VCaP (cell line): Measurements from ENCODE around the gene ARHGAP26.

Source experiments
- H3K27ac ChIP-seq: fragments of 450-650 bp; 2 replicates; pipeline ENCODE4 v1.5.1; 2017
- TF ChIP-seq, protein P1 (sequence below): fragments of 450-650 bp; conservative IDR thresholded peaks from 2 replicates; pipeline ENCODE4 v1.5.1; 2017; ENCODE audit warnings: mild to moderate bottlenecking, moderate library complexity

The ARHGAP26 gene

DNA sequence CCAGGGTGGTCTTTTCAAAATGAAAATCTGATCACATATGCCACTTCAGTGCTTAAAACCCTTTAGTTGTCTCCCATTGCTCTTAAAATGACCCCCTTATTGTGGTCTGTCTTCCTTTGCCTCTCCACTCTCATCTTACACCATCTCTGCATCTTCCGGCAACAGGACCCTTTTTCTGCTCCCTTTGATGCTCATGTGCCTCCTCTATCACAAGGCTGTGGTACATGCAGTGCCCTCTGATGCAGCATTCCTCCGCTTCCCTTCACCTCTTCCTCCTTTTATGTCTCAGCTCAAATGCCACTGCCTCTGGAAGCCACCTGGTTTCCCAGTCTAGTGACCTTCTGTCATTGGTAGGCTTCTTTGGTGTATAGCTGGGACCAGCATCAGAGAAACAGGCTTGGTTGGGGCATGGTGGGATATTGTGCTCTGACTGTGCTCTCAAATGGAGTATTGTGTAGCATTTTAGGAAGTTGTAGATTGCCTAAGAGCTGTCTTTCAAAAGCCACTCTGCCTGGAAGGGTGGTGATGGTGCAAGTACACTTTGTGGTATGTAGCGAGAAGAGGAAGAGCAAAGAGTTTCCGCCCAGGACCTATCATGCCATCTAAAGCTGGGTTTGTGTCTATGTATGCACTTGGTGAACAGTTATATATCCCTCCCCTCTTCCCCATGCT is 28.1 kb downstream of the ARHGAP26 start:
- no peak overlapping the region for H3K27ac ChIP-seq
- TF ChIP-seq, protein P1, sequence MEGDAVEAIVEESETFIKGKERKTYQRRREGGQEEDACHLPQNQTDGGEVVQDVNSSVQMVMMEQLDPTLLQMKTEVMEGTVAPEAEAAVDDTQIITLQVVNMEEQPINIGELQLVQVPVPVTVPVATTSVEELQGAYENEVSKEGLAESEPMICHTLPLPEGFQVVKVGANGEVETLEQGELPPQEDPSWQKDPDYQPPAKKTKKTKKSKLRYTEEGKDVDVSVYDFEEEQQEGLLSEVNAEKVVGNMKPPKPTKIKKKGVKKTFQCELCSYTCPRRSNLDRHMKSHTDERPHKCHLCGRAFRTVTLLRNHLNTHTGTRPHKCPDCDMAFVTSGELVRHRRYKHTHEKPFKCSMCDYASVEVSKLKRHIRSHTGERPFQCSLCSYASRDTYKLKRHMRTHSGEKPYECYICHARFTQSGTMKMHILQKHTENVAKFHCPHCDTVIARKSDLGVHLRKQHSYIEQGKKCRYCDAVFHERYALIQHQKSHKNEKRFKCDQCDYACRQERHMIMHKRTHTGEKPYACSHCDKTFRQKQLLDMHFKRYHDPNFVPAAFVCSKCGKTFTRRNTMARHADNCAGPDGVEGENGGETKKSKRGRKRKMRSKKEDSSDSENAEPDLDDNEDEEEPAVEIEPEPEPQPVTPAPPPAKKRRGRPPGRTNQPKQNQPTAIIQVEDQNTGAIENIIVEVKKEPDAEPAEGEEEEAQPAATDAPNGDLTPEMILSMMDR = no peak

DNA sequence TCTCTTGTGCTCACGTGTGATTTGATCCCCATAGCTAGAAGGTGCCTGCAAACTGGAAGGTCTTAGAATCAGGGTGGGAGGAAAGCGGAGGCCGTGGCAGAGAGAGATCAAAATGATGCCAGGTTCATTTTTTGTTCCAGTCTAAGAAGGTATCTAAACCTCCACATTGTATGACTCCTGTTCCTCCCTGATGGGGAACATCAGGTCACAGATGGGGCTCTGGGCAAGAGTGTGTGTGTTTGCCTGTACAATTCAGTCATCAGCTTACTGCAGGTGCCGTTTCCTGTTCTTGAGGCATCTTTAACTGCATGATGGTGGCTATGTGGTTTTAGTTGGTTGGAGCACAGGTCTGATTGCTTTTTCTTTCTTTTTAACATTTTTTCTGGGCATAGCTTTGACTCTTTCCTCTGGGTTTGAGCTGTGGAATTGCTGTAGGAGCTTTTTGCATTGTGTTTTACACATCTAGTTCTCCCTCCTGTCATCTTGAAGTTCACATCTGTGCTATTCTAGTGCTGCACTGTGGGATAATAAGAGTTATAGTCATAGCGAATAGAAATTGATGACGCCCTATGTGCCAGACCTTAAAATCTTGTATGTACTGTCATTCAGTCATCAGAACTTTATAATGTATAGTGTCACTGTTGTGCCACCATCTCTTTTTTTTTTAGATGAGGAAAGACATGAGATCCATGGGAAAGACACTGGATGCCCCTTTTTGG is 30.8 kb downstream of the ARHGAP26 start:
- H3K27ac ChIP-seq = no peak overlapping the region
- TF ChIP-seq, protein P1 = no peak

DNA sequence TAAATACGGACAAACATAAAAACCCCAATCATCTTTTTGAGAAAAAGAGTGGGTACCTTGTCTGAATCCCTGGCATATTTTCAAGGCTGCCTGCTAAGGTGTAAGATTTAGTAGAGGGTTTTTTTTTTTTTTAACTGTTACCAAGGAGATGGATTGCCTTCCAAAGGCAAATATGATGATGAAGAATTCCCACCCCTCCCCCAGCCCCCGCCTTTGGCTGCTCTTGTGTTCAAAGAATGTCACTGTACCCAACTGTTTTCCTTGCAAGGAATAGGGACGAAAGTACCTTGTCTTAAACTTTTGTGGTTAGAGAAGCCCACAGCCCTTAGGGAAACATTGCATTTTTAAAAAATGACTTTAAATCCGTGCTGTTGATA is 31.3 kb downstream of the ARHGAP26 start:
- H3K27ac ChIP-seq = no peak overlapping the region

DNA sequence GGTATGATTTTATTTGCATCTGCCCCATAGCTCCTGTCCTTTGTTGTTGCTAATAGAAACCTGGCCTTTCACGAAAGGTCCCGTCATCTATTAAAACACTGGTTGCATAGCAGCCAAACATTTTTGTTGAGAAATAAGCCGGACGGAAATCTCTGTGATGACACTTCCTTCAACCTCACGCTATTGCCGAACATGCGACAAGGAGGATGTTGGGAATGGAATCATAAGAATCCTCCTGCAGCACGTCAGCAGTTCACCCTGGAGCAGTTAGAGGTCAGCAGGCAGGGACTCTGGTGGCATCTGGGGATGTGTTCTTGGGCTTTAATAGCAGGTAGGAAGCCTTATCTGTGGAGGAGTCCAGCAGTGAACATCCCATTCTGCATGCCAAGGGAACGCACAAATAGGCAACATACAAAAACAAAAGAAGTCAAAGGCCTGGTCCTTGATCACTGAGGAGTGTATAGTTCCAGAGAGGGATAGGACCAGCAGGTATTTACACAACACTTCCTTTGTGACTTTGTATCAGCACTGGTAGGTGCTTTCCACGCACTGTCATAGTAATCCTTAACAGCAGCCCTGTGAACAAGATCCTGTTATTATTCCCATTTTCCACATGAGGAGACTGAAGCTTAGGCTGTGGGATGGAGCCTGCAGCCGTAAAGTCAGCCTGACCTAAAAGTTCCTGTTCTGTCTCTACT is 33.4 kb downstream of the ARHGAP26 start:
- no peak overlapping the region for H3K27ac ChIP-seq
- TF ChIP-seq, protein P1 = no peak

More for the DNA sequence above, 31.3 kb downstream of the ARHGAP26 start:
- TF ChIP-seq, protein P1 = no peak

DNA sequence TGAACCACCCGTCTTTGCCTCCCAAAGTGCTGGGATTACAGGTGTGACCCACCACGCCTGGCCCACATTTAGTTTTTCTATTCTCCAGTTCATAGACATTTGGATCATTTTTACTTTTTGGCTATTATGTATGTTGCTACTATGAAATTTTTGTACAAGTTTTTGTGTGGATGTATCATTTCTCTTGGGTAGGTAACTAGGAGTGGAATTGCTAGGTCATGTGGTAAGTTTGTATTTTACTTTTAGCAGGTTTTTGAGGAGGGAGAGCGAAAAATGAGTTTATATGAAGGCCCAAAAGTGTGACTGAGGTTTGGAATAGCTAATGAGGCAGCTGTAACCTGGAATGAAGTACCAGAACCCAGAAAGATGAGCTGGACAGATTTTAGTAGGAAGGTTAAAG is 35.2 kb downstream of the ARHGAP26 start:
- TF ChIP-seq, protein P1 = no peak
- H3K27ac ChIP-seq = no peak overlapping the region

DNA sequence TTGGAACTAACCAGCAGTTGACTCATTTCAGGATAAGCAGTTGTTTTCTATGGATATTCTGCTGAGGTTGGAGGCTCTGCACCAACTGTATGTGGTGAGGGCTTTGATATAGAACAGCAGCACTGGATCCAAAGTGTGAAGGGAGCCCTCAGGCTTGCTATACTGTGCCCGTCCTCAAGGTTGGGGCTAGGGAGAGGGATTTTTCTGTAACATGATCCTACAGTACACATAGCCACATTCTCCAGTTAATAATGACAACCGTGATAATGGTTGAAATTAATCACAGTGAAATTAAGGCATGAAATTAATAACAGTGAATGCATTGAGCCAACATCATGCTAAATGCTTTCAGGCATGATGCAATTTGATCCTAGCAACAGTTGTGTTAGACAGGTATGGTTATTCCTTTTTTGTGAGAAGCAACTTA is 36.7 kb downstream of the ARHGAP26 start:
- TF ChIP-seq, protein P1 = no peak
- H3K27ac ChIP-seq = no peak overlapping the region

DNA sequence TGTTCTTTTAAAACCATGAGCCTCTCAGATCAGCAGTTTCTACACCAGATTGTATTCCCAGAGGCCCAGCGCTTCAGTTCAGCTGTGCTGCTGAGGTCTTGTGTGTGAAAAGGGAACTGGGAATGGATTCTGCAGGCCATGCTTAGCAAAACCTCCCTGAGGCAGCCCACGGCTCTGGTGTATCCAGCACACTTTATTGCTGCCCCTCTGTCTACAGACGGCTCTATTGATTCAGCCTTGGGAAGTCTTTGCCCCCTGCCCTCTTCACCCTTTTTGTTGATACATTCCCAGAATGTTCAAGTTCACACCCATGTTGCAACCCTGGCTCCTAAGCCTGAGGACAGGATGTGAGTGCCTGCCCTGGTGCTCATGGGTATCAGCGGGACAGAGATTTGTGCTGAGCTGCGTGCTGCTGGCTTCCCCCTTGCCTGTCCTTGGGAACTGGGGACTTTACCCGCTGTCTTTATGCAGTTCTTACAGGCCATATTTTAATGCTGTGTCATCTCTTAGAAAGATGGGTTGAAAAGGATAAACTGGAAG is 37.3 kb downstream of the ARHGAP26 start:
- H3K27ac ChIP-seq = no peak overlapping the region
- TF ChIP-seq, protein P1 = no peak
